GM21360 (cell line): ENCODE measurements around the gene ADAMTSL2.

ENCODE experiments used
- ATAC-seq: cut with Tn5 transposase; IDR thresholded peaks from one replicate; pipeline ENCODE4 v1.9.1; 2021; ENCODE audit warnings: mild to moderate bottlenecking, moderate library complexity; ENCODE audit not compliant: unreplicated experiment

Gene ADAMTSL2

GRCh38 chr9:133516256-133516960 lies 18.1 kb upstream of the ADAMTSL2 start:
- no peak for ATAC-seq

- no peak for ATAC-seq
These were observed 17.5 kb upstream of the ADAMTSL2 start for GRCh38 chr9:133516961-133517350.

GRCh38 chr9:133517711-133518110 lies 16.8 kb upstream of the ADAMTSL2 start:
- no peak for ATAC-seq

GRCh38 chr9:133518200-133518599 lies 16.3 kb upstream of the ADAMTSL2 start:
- ATAC-seq, result no peak

GRCh38 chr9:133518706-133519449 lies 15.6 kb upstream of the ADAMTSL2 start:
- ATAC-seq, result no peak

- ATAC-seq, result no peak
These were observed 14.8 kb upstream of the ADAMTSL2 start for GRCh38 chr9:133519693-133520092.

GRCh38 chr9:133520121-133520835 lies 14.2 kb upstream of the ADAMTSL2 start:
- no peak for ATAC-seq

- no peak for ATAC-seq
These were observed 13.1 kb upstream of the ADAMTSL2 start for GRCh38 chr9:133521122-133522072.

GRCh38 chr9:133522073-133522910 lies 12.2 kb upstream of the ADAMTSL2 start:
- ATAC-seq, result no peak

- ATAC-seq, result no peak
These were observed 11.4 kb upstream of the ADAMTSL2 start for GRCh38 chr9:133523106-133523505.

- no peak for ATAC-seq
These were observed 10.4 kb upstream of the ADAMTSL2 start for GRCh38 chr9:133524146-133524545.

GRCh38 chr9:133524679-133525228 lies 9.8 kb upstream of the ADAMTSL2 start, which contains the start of gene MYMK:
TSS of gene MYMK (minus strand) at chr9:133524959. CDS start at chr9:133524844, 115 bp downstream.
- no peak for ATAC-seq

- ATAC-seq, result no peak
These were observed 8.8 kb upstream of the ADAMTSL2 start for GRCh38 chr9:133525677-133526076.

- ATAC-seq, result no peak
These were observed 7.7 kb upstream of the ADAMTSL2 start for GRCh38 chr9:133526721-133527321.

GRCh38 chr9:133527444-133527920 lies 7.0 kb upstream of the ADAMTSL2 start:
- ATAC-seq, result no peak

GRCh38 chr9:133528001-133528875 lies 6.3 kb upstream of the ADAMTSL2 start:
- ATAC-seq, result no peak

GRCh38 chr9:133528876-133529241 lies 5.6 kb upstream of the ADAMTSL2 start:
- ATAC-seq, result no peak

- no peak for ATAC-seq
These were observed 5.0 kb upstream of the ADAMTSL2 start for GRCh38 chr9:133529457-133529856.
